GM21360 (cell line): ENCODE data around the gene XPO5.

Experiments
- ATAC-seq: cut with Tn5 transposase; IDR thresholded peaks from one replicate; pipeline ENCODE4 v1.9.1; 2021; ENCODE audit warnings: mild to moderate bottlenecking, moderate library complexity; ENCODE audit not compliant: unreplicated experiment

XPO5 gene

DNA sequence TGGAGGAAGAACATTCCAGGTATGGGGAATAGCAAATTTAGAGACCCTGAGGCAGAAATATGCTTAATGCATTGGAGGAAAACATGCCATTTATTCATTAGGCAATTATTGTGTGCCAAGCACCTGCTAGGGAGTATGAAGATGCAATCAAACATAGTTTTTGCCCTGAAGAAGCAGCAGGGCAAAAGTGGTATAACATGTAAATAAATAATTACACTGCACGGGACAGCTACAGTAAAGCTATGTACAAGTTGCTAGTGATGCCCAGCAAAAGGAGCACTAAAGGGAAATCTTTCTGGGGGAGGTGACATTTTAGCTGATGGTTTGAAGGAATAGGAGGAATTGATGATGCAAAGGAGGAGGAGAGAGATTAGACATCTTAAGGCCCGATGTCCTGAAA lies 99.1 kb downstream of the XPO5 start:
- ATAC-seq = no peak

DNA sequence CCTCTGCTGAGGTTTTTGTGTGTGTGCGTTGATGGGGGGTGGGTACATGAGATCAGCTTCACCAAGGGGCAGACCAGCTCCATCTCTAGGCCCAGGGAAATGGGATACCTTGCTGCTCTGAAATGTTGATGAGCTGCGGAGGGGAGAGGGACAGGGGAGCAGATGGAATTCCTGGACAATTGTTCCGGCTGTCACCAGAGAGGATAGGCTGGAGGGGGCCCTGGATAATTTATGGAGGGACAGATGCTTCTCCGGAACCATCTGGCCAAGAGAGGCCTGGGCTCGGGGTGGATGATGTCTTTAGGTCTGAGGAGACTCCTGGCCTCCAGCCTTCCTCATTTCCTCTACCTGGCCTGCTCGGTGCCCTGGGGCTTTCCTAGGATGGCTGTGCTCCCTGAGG lies 100.3 kb downstream of the XPO5 start:
- ATAC-seq = no peak

DNA sequence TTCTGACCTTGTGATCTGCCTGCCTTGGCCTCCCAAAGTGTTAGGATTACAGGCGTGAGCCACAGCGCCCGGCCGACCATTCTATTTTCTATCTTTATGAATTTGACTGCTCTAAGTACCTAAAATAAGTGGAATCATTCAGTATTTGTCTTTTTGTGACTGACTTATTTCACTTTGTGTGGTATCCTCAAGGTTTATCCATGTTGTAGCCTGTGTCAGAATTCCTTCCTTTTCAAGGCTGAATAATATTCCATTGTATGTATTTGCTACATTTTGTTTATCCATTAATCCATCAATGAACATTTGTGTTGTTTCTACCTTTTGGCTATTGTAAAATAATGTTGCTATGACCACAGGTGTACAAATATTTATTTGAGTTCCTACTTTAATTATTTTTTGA lies 103.3 kb downstream of the XPO5 start:
- ATAC-seq = no peak
